MM.1S (cell line): ENCODE data around the gene VAC14.

ENCODE experiments used
- EZH2 ChIP-seq: fragments of 300-600 bp; sonication (generic); optimal IDR thresholded peaks from 2 replicates; pipeline ENCODE3; 2017; ENCODE audit warnings: low read depth, mild to moderate bottlenecking, antibody characterized with exemption, low read length, mixed read lengths
- EZH2phosphoT487 ChIP-seq: fragments of 300-600 bp; sonication (generic); IDR thresholded peaks from 2 replicates; pipeline ENCODE4 v1.6.1; 2018; ENCODE audit warnings: antibody characterized with exemption, low read length
- TF ChIP-seq, protein P1 (sequence below): fragments of 300-600 bp; sonication (generic); IDR thresholded peaks from 2 replicates; pipeline ENCODE4 v1.5.1; 2016; ENCODE audit warnings: antibody characterized with exemption, low read length, mixed read lengths

DNA sequence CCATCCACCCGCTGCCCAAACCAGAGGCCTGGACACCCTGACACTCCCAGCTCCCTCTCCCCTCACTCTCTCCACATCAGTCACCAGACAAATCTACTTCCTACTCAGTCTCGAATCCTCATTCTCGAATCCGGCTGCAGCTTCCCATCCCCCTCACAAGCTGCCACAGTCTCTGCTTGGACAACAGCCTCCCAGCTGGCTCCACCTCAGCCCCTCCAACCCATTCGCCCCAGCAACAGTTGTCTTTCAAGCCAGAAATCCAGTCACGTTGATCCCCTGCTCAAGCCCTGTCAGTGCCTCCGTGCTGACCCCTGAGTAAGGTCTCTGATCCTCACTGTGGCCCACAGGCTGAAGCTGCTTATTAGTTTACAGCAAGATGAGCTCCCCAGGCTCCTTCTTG, 70.9 kb downstream of the VAC14 start:
- TF ChIP-seq, protein P1, sequence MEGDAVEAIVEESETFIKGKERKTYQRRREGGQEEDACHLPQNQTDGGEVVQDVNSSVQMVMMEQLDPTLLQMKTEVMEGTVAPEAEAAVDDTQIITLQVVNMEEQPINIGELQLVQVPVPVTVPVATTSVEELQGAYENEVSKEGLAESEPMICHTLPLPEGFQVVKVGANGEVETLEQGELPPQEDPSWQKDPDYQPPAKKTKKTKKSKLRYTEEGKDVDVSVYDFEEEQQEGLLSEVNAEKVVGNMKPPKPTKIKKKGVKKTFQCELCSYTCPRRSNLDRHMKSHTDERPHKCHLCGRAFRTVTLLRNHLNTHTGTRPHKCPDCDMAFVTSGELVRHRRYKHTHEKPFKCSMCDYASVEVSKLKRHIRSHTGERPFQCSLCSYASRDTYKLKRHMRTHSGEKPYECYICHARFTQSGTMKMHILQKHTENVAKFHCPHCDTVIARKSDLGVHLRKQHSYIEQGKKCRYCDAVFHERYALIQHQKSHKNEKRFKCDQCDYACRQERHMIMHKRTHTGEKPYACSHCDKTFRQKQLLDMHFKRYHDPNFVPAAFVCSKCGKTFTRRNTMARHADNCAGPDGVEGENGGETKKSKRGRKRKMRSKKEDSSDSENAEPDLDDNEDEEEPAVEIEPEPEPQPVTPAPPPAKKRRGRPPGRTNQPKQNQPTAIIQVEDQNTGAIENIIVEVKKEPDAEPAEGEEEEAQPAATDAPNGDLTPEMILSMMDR = no peak
- no peak for TF ChIP-seq EZH2phosphoT487
- TF ChIP-seq EZH2 = no peak
